CD14-positive monocyte (primary cell): Measurements from ENCODE around the gene SETSIP. TPM values are rescaled to one million over a fixed set of nuclear protein-coding genes. Genes with fewer than 3 reads are reported as not detected.

Experiments used
- DNase-seq, 3 donors: peaks; one replicate each; pipeline ENCODE4 v3.0.0-alpha.2; 2011 to 2022
- H2AFZ ChIP-seq: 2 replicates; pipeline ENCODE4 v1.6.0; 2012; ENCODE audit warnings: mild to moderate bottlenecking, low read depth, low read length, inconsistent platforms; ENCODE audit not compliant: insufficient read depth, poor library complexity, severe bottlenecking
- H3K27ac ChIP-seq, 2 donors: 1 replicate in 1 of 2; 2 replicates in 1 of 2; pipeline ENCODE4 v1.5.1; 2012 to 2013; ENCODE audit warnings: low read length in 2 of 2, control low read depth in 1 of 2, inconsistent platforms in 1 of 2, low read depth in 1 of 2, mild to moderate bottlenecking in 1 of 2
- H3K27me3 ChIP-seq, 2 donors: one replicate each; pipeline versions ENCODE4 v1.6.0 to v1.6.1; 2011 to 2013; ENCODE audit warnings: low read length in 2 of 2; ENCODE audit not compliant: control insufficient read depth in 2 of 2, insufficient read depth in 2 of 2
- H3K36me3 ChIP-seq, 2 donors: replicated peaks in 1 of 2; 1 replicate in 1 of 2; 2 replicates in 1 of 2; pipeline versions ENCODE4 v1.5.1 to v1.6.1; 2012 to 2013; ENCODE audit warnings: low read length in 2 of 2, control low read depth in 1 of 2, inconsistent platforms in 1 of 2, mild to moderate bottlenecking in 1 of 2; ENCODE audit not compliant: insufficient read depth in 2 of 2, control insufficient read depth in 1 of 2
- H3K4me1 ChIP-seq, 2 donors: 1 replicate in 1 of 2; 2 replicates in 1 of 2; pipeline versions ENCODE4 v1.5.1 to v1.6.1; 2012 to 2013; ENCODE audit warnings: low read length in 2 of 2, control low read depth in 1 of 2, inconsistent platforms in 1 of 2, mild to moderate bottlenecking in 1 of 2, moderate library complexity in 1 of 2; ENCODE audit not compliant: insufficient read depth in 2 of 2, control insufficient read depth in 1 of 2
- H3K4me2 ChIP-seq: replicated peaks from 2 replicates; pipeline ENCODE3; 2012; ENCODE audit warnings: low read length, moderate library complexity, mild to moderate bottlenecking; ENCODE audit not compliant: poor library complexity, severe bottlenecking; ENCODE audit errors: extremely low read depth
- H3K4me3 ChIP-seq, 3 experiments: fragments of 200-600 bp in 1 of 3; sonication (generic) in 1 of 3; replicated peaks in 1 of 3; 1 replicate in 2 of 3; 2 replicates in 1 of 3; pipeline ENCODE4 v1.5.1; 2011 to 2013; ENCODE audit warnings: low read length in 3 of 3, mild to moderate bottlenecking in 3 of 3, control low read depth in 2 of 3, low read depth in 2 of 3, inconsistent platforms in 1 of 3, moderate library complexity in 1 of 3
- H3K79me2 ChIP-seq: 2 replicates; pipeline ENCODE4 v1.6.0; 2012; ENCODE audit warnings: mild to moderate bottlenecking, control low read depth, inconsistent platforms, low read length, moderate library complexity; ENCODE audit not compliant: insufficient read depth
- H3K9ac ChIP-seq: 2 replicates; pipeline ENCODE4 v1.6.0; 2017; ENCODE audit warnings: low read length, mild to moderate bottlenecking; ENCODE audit not compliant: insufficient read depth, poor library complexity, severe bottlenecking
- H3K9me3 ChIP-seq, 2 donors: replicated peaks in 1 of 2; 1 replicate in 1 of 2; 2 replicates in 1 of 2; pipeline versions ENCODE4 v1.5.1 to v1.6.1; 2012 to 2013; ENCODE audit warnings: low read length in 2 of 2, control low read depth in 1 of 2; ENCODE audit not compliant: control insufficient read depth in 1 of 2, insufficient read depth in 1 of 2
- H4K20me1 ChIP-seq: 2 replicates; pipeline ENCODE4 v1.6.0; 2012; ENCODE audit warnings: mild to moderate bottlenecking, low read length, control low read depth, moderate library complexity; ENCODE audit not compliant: insufficient read depth
- H3K27ac Mint-ChIP-seq, 7 donors: one replicate each; pipeline ENCODE4 v1.8.0; 2020; ENCODE audit warnings: mild to moderate bottlenecking in 7 of 7, mixed read lengths in 7 of 7, moderate library complexity in 6 of 7, inconsistent platforms in 2 of 7
- H3K27me3 Mint-ChIP-seq, 3 donors: one replicate each; pipeline ENCODE4 v1.8.0; 2021 to 2022; ENCODE audit warnings: low read depth in 3 of 3, mild to moderate bottlenecking in 3 of 3, mixed read lengths in 3 of 3, moderate library complexity in 3 of 3, inconsistent platforms in 1 of 3
- H3K36me3 Mint-ChIP-seq, 2 donors: one replicate each; pipeline ENCODE4 v1.8.0; 2020; ENCODE audit warnings: mixed read lengths in 2 of 2, inconsistent platforms in 1 of 2, mild to moderate bottlenecking in 1 of 2
- H3K4me1 Mint-ChIP-seq: one replicate; pipeline ENCODE4 v1.8.0; 2020; ENCODE audit warnings: mild to moderate bottlenecking, mixed read lengths
- H3K4me3 Mint-ChIP-seq, 2 donors: one replicate each; pipeline ENCODE4 v1.8.0; 2020; ENCODE audit warnings: mild to moderate bottlenecking in 2 of 2, mixed read lengths in 2 of 2, moderate library complexity in 1 of 2
- H3K9me3 Mint-ChIP-seq, 7 donors: one replicate each; pipeline ENCODE4 v1.8.0; 2020 to 2022; ENCODE audit warnings: mixed read lengths in 7 of 7, mild to moderate bottlenecking in 6 of 7, moderate library complexity in 6 of 7, inconsistent platforms in 2 of 7
- WGBS: methylation state at CpG from one replicate; pipeline ENCODE4 v1.1.5; 2013; ENCODE audit warnings: missing lambda C conversion rate; ENCODE audit not compliant: insufficient coverage; 5-methylcytosine and 5-hydroxymethylcytosine counted together
- intact Hi-C, 2 donors: fragments of 100-400 bp; cut with micrococcal nuclease; formaldehyde crosslinking; loops; one replicate each; pipeline versions ENCODE4 v1.15.0 to v1.15.1; 2023
- polyA plus RNA-seq, 3 donors: library from polyadenylated mRNA; depleted of rRNA in 1 of 3; unstranded in 2 of 3; stranded (reverse) in 1 of 3; fragments of 300-500 nt in 2 of 3; fragments of >200 nt in 1 of 3; fragmentation: Illumina TruSeq in 2 of 3; gene quantifications; 1 replicate in 2 of 3; 2 replicates in 1 of 3; pipeline ENCODE4 v1.2.3, GENCODE V29; 2012 to 2021
- TF ChIP-seq, protein P1 (sequence below): fragments of 200-600 bp; IDR thresholded peaks from one replicate; pipeline ENCODE4 v1.8.0; 2022; ENCODE audit warnings: antibody characterized with exemption, mild to moderate bottlenecking

SETSIP gene
- polyA plus RNA-seq, 3 donors, result not detected

DNA sequence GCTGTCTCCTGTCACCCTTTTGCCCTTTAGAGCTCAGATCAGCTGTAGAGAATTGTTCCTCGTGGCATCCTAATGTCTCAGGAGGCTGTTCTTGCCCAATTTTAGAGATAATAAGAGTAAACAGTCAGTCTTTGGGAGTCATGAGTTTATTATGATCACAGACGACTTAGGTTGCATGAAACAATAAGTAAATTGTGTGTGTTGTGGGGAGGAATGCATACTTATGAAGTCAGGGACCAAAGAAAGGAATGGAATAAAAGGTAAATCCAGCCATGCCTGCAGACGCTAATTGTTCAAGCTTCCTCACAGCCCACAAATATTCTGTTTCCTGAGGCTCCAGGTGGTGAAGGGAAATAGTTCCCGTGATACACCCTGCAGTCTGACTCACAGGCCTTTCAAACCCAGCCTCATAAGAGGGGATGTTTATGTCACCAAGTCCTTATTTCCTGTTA lies 44.5 kb downstream of the SETSIP start:
- Histone ChIP-seq H3K4me1 (peaks cover 10 to 11% of the 10 kb centered on the region in 2 donors), H3K27ac (no peak overlapping the region), H3K27me3 (peaks cover 28 to 39% of the 10 kb centered on the region in 2 donors), H3K4me3 (peak overlapping the region in 1 of 3 experiments; percentile 66), H3K9me3 (peaks cover 5 to 6% of the 10 kb centered on the region in 2 donors), H3K36me3 (no peaks in the 10 kb centered on the region), H3K79me2 (no peaks in the 10 kb centered on the region), H3K9ac (no peak overlapping the region), H2AFZ (no peak overlapping the region), H4K20me1 (no peaks in the 10 kb centered on the region), H3K4me2 (peak overlapping the region; percentile 70)
- H3K27me3 Mint-ChIP-seq, result peaks cover 36 to 48% (median 44%) of the 10 kb centered on the region in 3 donors
- TF ChIP-seq, protein P1, sequence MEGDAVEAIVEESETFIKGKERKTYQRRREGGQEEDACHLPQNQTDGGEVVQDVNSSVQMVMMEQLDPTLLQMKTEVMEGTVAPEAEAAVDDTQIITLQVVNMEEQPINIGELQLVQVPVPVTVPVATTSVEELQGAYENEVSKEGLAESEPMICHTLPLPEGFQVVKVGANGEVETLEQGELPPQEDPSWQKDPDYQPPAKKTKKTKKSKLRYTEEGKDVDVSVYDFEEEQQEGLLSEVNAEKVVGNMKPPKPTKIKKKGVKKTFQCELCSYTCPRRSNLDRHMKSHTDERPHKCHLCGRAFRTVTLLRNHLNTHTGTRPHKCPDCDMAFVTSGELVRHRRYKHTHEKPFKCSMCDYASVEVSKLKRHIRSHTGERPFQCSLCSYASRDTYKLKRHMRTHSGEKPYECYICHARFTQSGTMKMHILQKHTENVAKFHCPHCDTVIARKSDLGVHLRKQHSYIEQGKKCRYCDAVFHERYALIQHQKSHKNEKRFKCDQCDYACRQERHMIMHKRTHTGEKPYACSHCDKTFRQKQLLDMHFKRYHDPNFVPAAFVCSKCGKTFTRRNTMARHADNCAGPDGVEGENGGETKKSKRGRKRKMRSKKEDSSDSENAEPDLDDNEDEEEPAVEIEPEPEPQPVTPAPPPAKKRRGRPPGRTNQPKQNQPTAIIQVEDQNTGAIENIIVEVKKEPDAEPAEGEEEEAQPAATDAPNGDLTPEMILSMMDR, result no peak
- H3K9me3 Mint-ChIP-seq, result peaks cover 6 to 24% (median 9%) of the 10 kb centered on the region in 7 donors
- H3K27ac Mint-ChIP-seq, result no peak overlapping the region
- WGBS, result 7% methylated on average over 2 of the region's 4 CpGs
- H3K4me1 Mint-ChIP-seq, result peaks cover 11% of the 10 kb centered on the region
- no peak for DNase-seq
- H3K4me3 Mint-ChIP-seq, result peak overlapping the region in 1 of 2 donors; percentile 85
- intact Hi-C loops, result no loop called here
- peaks cover 0 to 6% of the 10 kb centered on the region in 2 donors for H3K36me3 Mint-ChIP-seq

DNA sequence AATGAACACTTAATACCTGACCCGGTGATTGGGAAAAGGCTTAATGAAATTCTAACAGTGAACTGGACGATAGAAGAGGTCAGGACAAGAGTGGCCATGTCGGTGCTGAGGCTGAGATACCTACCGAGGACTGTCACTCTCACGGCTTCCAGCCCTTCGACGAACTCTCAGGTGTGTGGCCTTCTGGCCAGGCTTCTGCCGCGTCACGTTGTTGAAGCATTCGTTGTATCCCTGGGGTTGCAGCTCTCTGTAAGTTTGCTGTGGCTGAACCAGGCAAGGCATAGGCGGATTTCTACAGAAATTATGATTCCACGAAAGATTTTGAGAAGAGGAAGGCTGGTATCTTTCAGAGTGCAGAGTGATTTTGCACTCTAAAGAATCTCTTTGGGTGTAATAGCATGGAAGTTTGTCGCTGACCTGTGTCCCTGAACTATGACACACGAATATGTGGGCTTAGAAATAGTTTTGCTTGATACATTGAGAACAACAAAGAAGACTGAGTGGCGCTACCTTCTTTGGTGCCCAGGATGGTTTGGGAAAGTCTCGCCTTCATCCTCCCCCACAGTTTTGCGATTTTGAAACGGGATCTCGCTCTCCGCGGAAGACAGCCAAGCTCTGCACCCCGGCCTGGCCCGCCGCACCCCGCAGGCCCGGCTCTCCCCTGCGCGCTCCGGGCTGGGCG lies 45.8 kb downstream of the SETSIP start:
- no peaks in the 10 kb centered on the region for H3K79me2 ChIP-seq
- H3K9ac ChIP-seq, result no peak overlapping the region

More for the DNA sequence above, 45.8 kb downstream of the SETSIP start:
- 48% methylated on average over 29 of the region's 31 CpGs for WGBS
- Mint-ChIP-seq H3K36me3 (peaks cover 0 to 6% of the 10 kb centered on the region in 2 donors), H3K27me3 (peaks cover 34 to 47% (median 43%) of the 10 kb centered on the region in 3 donors), H3K9me3 (peaks cover 7 to 29% (median 12%) of the 10 kb centered on the region in 7 donors), H3K4me1 (peaks cover 11% of the 10 kb centered on the region), H3K4me3 (peak overlapping the region; percentile 59 to 80), H3K27ac (no peak overlapping the region)
- peaks cover 5 to 6% of the 10 kb centered on the region in 2 donors for H3K9me3 ChIP-seq
- peaks cover 28 to 39% of the 10 kb centered on the region in 2 donors for H3K27me3 ChIP-seq
- H4K20me1 ChIP-seq, result no peaks in the 10 kb centered on the region
- H3K36me3 ChIP-seq, result no peaks in the 10 kb centered on the region
- H2AFZ ChIP-seq, result peak overlapping the region; percentile 68
- no peak overlapping the region for H3K27ac ChIP-seq
- peaks cover 10 to 11% of the 10 kb centered on the region in 2 donors for H3K4me1 ChIP-seq
- H3K4me2 ChIP-seq, result peak overlapping the region; percentile 70
- no peak for DNase-seq
- TF ChIP-seq, protein P1, result no peak
- peak overlapping the region in 1 of 3 experiments; percentile 66 for H3K4me3 ChIP-seq
- intact Hi-C loops, result no loop called here
